Measurements from ENCODE around the gene LMF1.

LMF1 gene

DNA sequence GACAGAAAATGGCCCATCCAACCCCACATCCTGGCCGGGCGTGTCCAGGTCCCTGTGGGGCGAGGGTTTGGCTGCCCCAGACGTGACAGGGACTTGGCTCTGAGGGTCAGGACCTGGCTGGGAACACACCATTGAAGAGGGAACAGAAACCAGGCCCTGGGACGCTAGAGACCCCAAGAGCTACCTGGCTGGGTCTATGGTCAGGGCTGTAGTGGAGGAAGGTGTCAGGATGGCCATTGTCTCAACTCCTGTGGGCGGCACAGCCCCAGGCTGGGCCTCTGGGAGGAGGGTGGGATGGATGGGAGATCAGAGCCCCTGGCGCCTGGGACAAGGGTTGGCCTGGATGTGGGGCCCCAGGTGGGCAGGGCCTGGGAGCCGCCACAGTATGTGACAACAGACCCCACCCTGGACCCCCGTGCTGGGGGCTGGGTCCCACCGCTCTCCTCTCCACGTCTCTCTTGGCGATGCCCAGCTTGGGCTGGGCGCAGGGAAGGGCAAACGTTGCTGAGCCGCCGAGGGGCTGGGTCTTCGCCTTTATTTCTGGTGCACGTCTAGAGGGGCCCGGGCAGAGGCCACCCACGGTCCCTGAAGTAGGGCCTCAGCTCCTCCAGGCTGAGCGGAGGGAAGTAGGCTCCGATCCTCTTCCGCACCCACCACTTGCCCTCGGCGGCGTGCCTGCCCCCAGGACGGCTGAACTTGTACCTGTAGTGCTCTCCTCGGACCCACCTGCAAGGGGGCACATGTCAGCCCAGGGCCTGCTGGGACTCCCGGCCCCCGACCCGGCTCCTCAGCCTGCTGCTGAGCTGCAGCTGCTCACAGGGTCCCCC, 116.6 kb downstream of the LMF1 start:
- in situ Hi-C loops (cut with MboI; ENCODE audit: low sequenced_read_pairs), result no loop called here

DNA sequence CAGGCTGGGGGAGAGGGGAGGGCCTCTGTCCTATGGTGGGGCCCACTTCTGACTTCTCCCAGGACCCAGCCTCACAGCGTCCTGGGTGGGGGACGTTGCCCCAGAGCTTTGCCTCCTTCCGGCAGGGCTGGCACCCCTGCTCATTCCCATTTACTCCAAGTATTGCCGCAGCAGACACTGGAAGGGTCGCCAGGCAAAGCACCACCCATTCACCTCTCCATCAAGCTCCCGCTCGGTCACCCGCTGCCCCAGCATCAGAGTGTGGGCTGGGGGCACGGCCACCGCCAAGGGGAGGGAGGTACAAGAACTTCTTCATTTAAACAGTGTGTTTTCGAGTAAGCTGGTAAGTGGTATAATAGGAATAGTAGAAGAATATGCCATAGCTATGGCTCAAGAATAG, 117.5 kb downstream of the LMF1 start:
- in situ Hi-C loops (cut with MboI; ENCODE audit: low sequenced_read_pairs), result no loop called here

DNA sequence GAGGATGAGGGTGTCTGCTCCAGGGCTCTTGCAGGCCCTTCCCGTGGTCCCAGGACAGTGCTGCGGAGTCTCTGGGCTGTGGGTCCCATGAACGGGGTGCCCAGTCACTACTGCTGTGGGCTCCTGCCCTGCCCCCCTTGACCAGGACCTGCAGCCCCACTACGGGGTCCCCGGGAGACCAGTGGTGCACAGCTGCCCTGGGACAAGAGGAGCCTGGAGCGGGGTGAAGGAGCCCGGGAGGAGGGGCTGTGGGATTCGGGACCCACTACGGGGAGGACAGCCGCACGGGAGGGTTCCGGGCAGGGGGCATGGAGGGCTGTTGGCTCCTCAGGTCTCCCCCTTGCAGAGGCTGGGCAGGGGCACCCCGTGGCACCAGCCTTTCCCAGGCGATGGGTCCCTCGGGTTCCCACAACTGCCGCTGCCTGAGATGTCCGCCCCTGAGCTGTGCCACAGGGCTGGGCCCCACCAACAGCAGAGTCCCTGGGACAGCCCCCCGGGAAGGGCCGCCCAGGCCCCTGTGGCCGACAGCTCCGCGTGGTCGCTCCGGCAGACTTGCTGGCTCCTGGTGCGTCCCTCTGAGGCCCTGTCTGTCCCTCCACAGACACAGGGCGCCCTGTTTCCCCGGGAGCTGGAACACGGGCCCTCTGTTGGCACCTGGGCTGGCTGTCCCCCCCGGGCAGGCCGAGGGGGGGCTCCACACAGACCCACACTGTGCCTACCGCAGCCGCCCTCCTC, 118.2 kb downstream of the LMF1 start:
- in situ Hi-C loops (cut with MboI; ENCODE audit: low sequenced_read_pairs), result no loop called here

DNA sequence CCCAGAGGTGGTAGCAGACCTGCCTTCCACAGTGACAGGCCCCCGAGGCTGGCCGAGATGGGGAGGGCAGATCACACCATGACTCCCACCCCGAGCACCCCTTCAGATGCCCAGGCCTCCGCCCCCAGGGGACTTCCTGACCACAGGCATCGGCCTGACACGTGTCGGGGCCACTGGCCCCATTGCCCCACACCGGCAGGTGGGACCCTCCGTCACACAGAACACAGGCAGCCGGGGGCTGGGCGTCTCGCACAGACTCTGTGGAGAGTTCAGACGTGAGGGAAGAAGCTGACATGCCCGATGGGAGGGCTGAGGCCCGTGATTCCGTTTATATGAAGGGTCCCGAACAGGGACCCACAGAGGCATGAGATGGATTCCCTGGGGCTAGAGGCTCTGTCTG, 118.9 kb downstream of the LMF1 start:
- in situ Hi-C loops (cut with MboI; ENCODE audit: low sequenced_read_pairs), result no loop called here

DNA sequence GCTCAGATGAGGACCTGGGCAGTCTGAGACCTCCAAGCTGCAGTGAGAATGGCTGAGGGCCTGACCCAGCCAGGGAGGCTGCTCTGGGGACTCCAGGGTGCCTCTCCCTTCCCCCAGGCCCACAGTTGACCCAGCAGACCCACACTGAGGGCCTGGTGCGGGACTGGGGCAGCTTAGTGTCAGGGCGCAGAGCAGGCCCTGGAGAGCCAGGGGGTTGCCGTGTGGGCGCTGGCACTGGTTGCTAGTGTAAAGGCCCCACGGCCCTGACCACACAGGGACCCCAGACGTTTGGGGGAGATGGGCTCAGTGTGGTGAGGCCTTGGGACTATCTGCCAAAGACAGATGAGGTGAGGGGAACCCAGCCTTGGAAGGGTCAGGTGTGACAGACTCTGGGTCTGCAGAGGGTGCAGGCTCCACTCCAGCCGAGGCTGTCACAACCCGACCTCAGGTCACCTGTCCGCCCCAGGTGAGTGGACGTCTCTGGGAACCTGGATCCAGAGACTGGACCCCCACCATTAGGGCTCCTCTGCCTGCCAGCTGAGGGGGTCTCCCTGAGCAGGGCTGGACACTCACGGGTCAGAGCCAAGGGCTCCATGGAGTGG, 119.5 kb downstream of the LMF1 start:
- in situ Hi-C loops (cut with MboI; ENCODE audit: low sequenced_read_pairs), result no loop called here

DNA sequence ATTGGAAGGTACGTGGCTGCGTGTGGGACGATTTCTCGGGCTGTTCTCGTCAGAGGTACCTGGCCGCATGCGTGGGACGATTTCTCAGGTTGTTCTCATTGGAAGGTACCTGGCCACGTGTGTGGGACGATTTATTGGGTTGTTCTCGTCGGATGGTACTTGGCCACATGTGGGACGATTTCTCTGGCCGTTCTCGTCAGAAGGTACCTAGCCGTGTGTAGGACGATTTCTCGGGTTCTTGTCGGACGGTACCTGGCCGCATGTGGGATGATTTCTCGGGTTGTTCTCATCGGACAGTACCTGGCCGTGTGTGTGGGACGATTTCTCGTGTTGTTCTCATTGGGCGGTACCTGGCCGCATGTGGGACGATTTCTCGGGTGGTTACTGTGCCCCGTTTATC, 120.1 kb downstream of the LMF1 start:
- in situ Hi-C loops (cut with MboI; ENCODE audit: low sequenced_read_pairs), result no loop called here

DNA sequence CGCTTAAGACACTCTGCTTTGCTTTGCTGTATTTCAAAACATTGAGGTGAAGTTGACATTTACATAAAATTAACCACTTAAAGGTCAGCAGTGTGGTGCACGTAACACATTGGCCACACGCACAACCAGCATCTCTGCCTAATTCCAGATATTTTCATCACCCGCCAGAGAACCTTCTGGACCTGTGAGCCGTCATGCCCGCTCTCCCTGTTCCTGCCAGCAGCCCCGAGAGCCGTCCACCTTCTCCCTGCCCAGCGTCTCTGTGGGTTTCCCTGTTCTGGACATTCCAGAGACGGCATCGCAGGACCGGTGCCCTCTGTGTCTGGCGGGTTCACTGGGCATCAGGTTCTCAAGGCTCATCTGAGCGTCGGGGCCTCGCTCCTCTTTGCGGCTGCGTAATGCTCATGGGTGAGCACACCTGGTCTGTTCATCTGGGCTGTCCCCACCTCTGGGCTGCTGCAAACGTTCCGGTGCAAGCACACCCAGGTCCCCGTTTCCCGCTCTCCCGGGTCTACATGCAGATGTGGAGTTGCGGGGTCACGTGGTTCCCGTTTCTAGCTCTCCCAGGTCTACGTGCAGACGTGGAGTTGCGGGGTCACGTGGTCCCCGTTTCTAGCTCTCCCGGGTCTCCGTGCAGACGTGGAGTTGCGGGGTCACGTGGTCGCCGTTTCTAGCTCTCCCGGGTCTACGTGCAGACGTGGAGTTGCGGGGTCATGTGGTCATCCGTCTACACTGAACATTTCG, 122.1 kb downstream of the LMF1 start:
- in situ Hi-C loops (cut with MboI; ENCODE audit: low sequenced_read_pairs), result no loop called here

DNA sequence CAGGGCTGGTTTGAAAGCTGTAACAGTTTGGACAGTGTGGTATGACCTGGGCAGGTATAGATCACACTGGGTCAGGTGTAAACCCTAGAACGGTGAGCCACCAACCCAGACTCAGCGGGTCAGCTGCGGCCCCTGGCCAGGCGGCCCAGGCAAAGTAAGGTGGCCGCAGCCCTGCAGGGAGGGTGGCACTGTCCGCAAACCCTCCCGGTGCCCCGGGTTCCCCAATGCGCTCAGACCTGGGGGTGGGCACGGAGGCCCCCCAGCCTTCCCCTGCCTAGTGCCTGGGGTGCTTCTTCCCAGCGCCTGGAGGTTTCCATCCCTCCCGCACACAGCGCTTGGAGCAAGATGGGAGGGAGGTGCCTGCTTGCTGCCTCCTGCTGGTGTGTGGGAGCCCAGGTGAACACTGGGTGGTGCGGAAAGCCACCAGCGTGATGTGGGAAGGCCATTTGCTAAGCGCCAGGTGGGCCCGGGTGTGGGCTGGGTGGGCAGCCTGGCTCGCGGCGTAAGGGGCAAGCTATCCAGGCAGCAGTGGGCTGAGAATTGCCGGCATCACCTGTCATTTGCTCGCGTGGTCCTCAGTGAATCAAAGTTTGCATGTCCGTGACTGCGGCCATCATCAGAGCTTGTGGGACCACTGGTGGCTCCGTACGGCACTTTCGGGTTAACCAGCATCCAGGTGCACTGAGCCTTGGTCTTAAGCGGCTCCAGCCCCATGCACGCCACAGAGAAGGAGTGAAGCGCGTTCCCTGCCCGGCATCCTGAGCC, 122.9 kb downstream of the LMF1 start:
- in situ Hi-C loops (cut with MboI; ENCODE audit: low sequenced_read_pairs), result no loop called here

DNA sequence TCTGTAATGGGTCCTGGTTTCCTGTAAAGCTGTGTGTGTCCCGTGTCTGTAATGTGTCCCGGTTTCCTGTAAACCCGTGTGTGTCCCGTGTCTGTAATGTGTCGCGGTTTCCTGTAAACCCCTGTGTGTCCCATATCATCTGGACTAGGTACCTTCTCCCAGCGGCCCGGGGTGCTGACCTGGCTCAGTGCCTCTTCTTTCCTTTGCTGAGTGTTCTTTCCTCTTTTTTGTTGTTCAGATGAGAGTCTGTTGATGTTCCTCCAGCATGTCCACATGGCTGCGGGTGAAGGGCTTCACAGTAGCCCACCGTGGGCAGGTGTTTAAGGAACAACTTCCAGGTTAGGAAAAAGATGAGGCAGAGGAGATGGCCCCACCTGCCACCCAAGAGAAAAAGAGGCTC, 123.6 kb downstream of the LMF1 start:
- in situ Hi-C loops (cut with MboI; ENCODE audit: low sequenced_read_pairs), result no loop called here

DNA sequence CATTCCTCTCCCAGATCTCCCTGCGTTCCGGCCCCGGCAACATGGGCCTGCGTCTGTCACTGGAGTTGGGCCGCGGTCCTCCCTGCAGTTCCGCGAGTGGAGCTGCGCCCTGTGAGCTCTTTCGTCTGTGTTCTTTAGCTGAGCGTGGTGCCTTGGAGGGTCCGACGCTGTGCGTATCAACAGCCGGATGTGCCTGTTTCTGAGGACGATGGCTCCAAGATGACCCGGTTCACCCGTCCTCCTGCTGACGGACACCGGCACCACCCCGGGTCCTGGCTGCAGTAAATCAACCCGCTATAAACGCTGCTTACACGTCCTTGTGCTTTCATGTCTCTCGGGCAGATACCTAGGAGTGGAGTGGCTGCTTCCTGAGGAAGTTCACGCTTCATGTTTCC, 125.4 kb downstream of the LMF1 start:
- in situ Hi-C loops (cut with MboI; ENCODE audit: low sequenced_read_pairs), result no loop called here

DNA sequence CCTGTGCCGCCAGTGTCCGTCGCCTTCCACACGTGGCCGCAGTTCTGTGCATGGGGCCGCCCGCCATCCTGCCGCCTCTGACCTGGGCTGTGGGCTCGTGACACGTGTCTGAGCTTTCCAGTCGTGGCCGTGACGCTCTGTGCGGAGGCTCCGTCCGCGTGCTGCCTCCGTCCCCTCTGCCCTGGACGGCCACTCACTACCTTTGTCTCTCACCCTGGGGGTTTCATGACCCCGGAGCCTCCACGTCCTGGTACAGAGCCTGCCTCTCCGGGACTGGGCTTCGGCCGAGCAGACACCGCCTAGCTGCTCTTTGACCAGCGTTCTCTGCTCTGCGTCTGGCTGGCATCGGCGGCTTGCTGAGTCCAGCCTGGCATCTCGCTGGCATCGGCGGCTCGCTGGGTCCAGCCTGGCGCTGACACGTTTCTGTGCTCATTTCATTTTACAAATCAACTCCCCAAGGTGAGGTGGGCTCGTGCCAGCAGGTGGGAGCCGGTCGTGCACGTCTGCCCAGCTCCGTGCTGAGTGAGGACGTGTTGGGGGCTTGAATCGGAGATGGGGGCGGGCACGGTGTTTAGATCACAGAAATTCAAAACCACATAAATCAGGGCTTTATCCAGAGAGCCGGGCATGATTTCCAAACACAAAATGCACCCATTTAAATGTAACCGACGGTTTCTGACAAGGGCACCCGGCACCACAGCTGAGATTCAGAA, 126.0 kb downstream of the LMF1 start:
- in situ Hi-C loops (cut with MboI; ENCODE audit: low sequenced_read_pairs), result no loop called here

DNA sequence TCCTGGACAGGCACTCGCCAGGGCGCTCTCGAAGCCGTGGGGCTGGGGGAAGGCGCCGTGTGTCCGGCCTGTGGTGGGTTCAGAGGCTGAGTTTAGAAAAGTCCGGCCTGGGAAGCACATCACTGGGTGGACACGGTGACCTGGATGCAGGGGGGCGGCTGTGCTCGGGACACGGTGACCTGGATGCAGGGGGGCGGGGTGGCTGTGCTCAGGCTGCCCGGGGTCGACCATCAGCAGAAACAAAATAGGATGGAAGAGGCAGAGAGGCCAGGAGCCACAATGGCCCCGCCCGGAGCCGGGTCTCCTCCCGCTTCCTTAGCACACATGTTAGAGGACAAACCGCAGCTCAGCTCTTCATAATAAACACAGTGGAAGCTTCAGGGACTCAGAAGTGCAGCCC, 127.0 kb downstream of the LMF1 start:
- in situ Hi-C loops (cut with MboI; ENCODE audit: low sequenced_read_pairs), result no loop called here

DNA sequence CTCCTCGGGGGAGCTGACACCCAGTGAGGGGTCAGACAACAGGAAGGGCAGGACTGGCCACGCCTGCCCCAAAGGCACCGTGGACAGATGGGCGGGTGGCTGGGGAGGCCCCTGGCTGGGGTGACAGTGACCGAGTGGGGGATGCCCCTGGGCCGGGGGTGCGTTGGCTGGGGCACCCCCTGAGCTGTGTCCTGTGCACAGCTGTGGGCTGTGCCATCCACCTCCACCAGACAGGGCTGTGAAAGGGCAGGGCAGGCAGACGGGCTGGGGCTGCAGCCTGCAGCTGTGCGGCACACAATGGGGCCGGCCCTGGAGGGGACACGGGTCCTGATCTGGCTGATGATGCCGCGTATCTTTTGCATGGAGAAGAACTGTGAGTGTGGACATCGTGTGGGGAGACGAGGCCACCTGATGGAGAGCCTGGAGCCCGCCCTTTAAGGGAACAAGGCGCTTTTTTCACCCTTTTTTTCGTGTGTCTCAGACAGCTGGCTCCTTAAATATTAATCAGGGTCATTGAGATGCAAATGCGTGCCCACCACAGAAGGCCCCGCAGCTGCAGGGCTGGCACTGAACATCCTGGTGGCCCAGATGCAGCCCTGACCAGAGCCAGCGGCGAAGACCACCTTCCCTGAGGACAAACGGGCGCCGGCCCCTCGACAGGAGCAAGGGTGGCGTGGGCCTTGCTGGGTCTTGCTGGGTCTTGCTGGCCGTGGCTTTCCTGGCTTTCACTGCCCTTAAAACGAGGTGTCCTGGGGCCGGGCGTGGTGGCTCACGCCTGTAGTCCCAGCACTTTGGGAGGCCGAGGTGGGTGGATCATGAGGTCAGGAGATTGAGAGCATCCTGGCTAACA, 127.8 kb downstream of the LMF1 start:
- in situ Hi-C loops (cut with MboI; ENCODE audit: low sequenced_read_pairs), result no loop called here

DNA sequence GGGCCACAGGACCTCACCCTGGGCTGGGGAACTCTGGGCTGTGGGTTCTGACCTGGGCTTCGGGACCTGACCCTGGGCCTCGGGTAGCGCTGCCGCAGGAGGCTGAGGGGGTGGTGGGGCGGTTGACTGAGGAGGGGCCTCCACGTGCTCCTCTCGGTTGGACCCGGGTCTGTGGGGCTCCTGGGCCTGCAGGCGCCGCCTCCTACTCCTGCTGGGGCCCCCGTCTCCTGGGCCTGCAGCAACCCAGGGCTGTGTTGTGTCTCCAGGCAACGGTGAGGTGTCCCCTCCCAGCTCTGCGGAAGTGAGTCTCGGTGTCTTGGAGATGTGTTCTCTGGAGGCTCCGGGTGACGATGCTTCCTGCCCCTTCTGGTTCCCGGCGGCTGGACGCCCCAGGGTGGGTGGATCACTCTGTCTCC, 128.7 kb downstream of the LMF1 start:
- in situ Hi-C loops (cut with MboI; ENCODE audit: low sequenced_read_pairs), result no loop called here

DNA sequence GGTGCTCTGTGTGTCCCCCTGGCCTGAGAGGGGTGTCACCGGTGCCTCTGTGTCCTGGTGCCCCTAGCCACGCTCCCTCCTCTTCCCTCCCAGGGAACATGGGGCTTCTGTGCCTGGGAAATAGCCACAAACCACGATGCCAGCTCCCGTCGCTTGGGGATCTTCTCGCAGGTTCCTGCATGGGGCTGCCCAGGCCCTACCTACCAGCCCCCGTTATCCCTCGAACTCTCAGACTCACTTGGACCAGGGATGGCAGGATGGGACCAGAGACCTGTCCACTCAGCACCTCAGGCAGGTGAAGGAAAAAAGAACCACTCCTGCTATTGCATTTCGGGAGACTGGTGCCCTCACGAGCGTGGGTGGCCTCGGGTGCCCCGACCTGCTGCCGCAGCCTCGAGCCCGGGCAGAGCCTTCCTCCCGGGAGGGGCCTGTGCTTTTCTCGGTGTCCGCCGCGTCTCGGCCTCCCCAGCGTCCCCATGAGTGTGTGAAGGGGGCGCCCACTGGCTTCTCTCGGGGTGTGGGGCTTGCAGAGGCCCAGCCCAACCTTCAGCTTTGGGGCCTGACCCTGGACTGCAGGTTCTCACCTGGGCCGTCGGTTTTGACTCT, 129.2 kb downstream of the LMF1 start:
- in situ Hi-C loops (cut with MboI; ENCODE audit: low sequenced_read_pairs), result no loop called here

DNA sequence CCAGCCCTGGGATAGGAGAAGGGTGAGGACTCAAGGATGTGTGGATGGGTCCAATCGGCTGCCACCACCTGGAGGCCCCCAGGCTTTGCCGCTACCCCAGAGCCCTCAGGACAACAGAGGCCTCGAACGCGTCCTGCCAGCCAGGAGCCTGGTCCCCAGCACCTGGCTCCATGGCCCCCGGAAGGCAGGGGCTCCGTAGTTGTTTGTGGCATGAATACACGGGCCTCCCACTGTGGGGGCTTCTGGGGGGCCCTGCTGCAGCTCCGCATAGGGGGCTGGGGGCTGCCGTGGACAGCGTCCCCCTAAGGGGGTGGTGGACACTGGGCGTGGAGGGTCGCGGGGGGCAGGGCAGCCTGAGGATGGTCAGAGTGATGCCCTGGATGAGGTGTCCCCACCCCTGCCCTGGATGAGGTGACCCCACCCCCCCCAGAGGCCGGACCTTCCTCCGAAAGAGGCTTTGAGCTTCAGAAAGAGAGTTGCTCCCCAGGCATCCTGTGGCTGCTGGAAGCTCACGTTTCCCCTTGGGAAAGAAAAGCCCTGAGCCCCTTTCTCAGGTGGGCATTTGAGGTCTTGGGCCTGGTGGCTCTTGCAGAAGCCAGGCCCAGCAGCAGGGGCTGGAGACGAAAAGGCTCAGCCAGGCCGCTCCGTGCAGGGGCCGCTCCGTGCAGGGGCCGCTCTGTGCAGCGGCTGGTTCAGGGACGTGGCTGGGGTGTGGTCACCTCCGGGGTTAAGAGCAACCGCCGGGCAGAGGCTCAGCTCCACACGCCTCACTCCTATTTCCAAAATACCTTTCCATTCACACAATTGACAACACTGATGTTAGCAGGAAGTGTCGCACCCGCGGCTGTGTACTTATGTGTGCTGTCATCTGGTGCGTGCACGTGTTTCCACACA, 130.0 kb downstream of the LMF1 start:
- in situ Hi-C loops (cut with MboI; ENCODE audit: low sequenced_read_pairs), result no loop called here

DNA sequence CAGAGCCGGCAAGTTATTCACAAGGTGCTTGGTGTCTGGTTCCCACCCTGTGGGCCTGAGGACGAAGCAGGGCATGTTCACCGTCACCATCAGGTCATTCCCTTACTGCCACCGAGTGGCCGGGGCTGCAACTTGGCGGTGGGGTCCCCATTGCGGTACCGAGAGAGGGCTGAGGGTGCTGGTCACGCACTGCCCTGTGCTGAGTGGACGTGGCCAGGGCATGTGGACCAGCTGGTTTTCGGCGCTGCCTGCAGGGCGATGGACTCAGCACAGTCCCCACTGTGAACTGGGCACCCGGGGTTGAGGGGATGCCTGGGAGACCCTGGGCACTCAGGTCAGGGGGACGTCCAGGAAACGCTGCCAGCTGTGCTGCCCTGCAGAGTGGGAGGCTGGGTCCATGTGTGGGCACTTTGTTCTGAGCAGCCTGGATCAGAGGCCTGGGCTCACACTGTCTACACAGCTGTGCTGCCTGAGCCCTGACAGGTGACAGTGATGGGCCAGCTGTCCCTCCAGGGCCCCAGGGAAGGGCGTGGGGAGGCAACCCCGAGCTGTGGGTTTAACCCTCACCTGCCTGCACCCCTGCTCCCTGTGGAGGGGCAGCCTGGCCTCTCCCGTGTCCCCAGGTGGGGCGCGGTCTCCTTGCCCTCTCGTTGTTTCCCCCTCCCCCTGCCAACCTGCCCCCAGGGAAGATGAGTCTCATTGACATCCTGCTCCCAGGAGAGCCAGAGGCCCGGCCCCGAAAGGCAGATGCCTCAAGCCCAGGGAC, 131.0 kb downstream of the LMF1 start:
- in situ Hi-C loops (cut with MboI; ENCODE audit: low sequenced_read_pairs), result no loop called here

Data from HL-60/S4 treated with phorbol 12-myristate 13-acetate at 8.2 ng/mL for 4 days and 3 days (cell line).